ENCODE measurements around the gene SLIT1. TPM values are rescaled to one million over a fixed set of nuclear protein-coding genes. Genes with fewer than 3 reads are reported as not detected.

Gene SLIT1
- total RNA-seq, 2 donors from 2014 or later: 0.78 to 0.99 TPM

GRCh38 chr10:97224483-97225435 lies 39.0 kb upstream of the SLIT1 start:
- Histone ChIP-seq H3K4me3 (no peak overlapping the region), H3K27me3 (no peaks in the 10 kb centered on the region), H3K27ac (no peak overlapping the region), H3K4me1 (peaks cover 38% of the 10 kb centered on the region), H3K9me3 (no peaks in the 10 kb centered on the region), H3K36me3 (replicated peaks in 1 of 2; ENCODE audit: insufficient read depth in 1 of 2, low read depth in 2 of 2) (no peaks in the 10 kb centered on the region)
- intact Hi-C loops (cut with DNase I): no loop called here
- ATAC-seq (no peak), DNase-seq (no peak)
- 71 to 88% methylated on average over 3 to 4 of the region's 4 CpGs for WGBS, 2 donors
- TF ChIP-seq POLR2A (IDR thresholded peaks at IDR 0.05): no peak
- no peak for TF ChIP-seq CTCF (IDR thresholded peaks at IDR 0.05)

- TF ChIP-seq CTCF (IDR thresholded peaks at IDR 0.05) (no peak), POLR2A (IDR thresholded peaks at IDR 0.05) (no peak)
- Histone ChIP-seq H3K4me3 (no peak overlapping the region), H3K27me3 (no peaks in the 10 kb centered on the region), H3K27ac (no peak overlapping the region), H3K36me3 (replicated peaks in 1 of 2; ENCODE audit: insufficient read depth in 1 of 2, low read depth in 2 of 2) (no peaks in the 10 kb centered on the region), H3K4me1 (peaks cover 14% of the 10 kb centered on the region), H3K9me3 (no peaks in the 10 kb centered on the region)
- DNase-seq (peak in 3 of 4 donors; percentile 19 to 48 (median 31)), ATAC-seq (no peak)
- WGBS, 2 donors: 83 to 92% methylated on average over 6 of the region's 6 CpGs
- intact Hi-C loops (cut with DNase I): no loop called here
Observed at GRCh38 chr10:97222326-97222961, 36.7 kb upstream of the SLIT1 start.

GRCh38 chr10:97220355-97220754 lies 34.6 kb upstream of the SLIT1 start:
- no peaks in the 10 kb centered on the region for H3K9me3 ChIP-seq
- ATAC-seq (no peak), DNase-seq (no peak)
- intact Hi-C loops (cut with DNase I): no loop called here
- no peak overlapping the region for H3K4me3 ChIP-seq
- 90 to 95% methylated on average over 3 of the region's 3 CpGs for WGBS, 2 donors
- no peaks in the 10 kb centered on the region for H3K36me3 ChIP-seq (replicated peaks in 1 of 2; ENCODE audit: insufficient read depth in 1 of 2, low read depth in 2 of 2)
- no peaks in the 10 kb centered on the region for H3K27me3 ChIP-seq
- TF ChIP-seq CTCF (IDR thresholded peaks at IDR 0.05): no peak
- TF ChIP-seq POLR2A (IDR thresholded peaks at IDR 0.05): no peak
- no peak overlapping the region for H3K27ac ChIP-seq
- no peaks in the 10 kb centered on the region for H3K4me1 ChIP-seq

- Histone ChIP-seq H3K27me3 (no peaks in the 10 kb centered on the region), H3K36me3 (replicated peaks in 1 of 2; ENCODE audit: insufficient read depth in 1 of 2, low read depth in 2 of 2) (no peaks in the 10 kb centered on the region), H3K27ac (no peak overlapping the region), H3K9me3 (no peaks in the 10 kb centered on the region), H3K4me1 (no peaks in the 10 kb centered on the region), H3K4me3 (no peak overlapping the region)
- intact Hi-C loops (cut with DNase I): no loop called here
- no peak for ATAC-seq
- TF ChIP-seq CTCF (IDR thresholded peaks at IDR 0.05): no peak
- no peak for TF ChIP-seq POLR2A (IDR thresholded peaks at IDR 0.05)
- no peak for DNase-seq
- 65 to 69% methylated on average over 3 of the region's 3 CpGs for WGBS, 2 donors
Observed at GRCh38 chr10:97217299-97217698, 31.5 kb upstream of the SLIT1 start.

Data from body of pancreas (tissue), 4 donors.